H1 (cell line): ENCODE results near the gene MYH11. TPM values are rescaled to one million over a fixed set of nuclear protein-coding genes. Genes with fewer than 3 reads are reported as not detected.

ENCODE experiments used
- polyA plus RNA-seq, 7 experiments: library from polyadenylated mRNA; depleted of rRNA in 3 of 7; stranded (reverse) in 5 of 7; unstranded in 2 of 7; fragments of >200 nt in 5 of 7; fragments of 200-250 nt in 2 of 7; gene quantifications; 1 replicate in 5 of 7; 2 replicates in 1 of 7; 4 replicates in 1 of 7; pipeline versions ENCODE4 v1.2.1 to v1.2.3, GENCODE V29; 2011 to 2013; ENCODE audit warnings: missing spikeins in 2 of 7, mixed read lengths in 2 of 7
- total RNA-seq: library from RNA; stranded (reverse); fragmentation: NEBNext Ultra II Directional; extraction: Animal tissue kit (Norgen Biotek cat#: 25700); gene quantifications from 2 replicates; pipeline ENCODE4 v1.2.1, GENCODE V29; 2021
- TF ChIP-seq, protein P1 (sequence below): IDR thresholded peaks from 2 replicates; pipeline ENCODE4 v1.6.1; 2012; ENCODE audit warnings: low read length, inconsistent platforms

Gene MYH11
- total and polyA plus RNA-seq, 2 of the 8 experiments (the other 6 are each of a cell fraction or from before 2014, with no cell fraction given): 0.11 to 0.78 TPM

DNA sequence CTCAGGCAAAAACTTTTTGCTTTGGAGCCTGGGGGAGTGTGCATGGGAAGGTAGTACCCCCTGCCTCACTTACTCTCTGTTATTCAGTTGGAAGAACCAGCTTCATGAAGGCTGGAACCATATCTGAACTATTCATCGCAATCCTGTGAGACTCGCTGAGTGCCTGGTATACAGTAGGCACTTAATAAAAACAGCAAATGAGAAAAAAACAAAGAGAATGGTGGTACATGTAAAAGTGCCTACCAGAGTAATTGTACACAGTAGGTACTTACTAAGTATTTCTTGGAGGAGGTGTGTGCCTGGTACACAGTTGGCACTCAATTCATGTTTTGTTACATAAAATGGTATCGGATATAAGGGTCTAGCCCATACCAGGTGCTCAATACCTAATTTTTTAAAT lies 75.2 kb downstream of the MYH11 start (continued):
- TF ChIP-seq, protein P1, sequence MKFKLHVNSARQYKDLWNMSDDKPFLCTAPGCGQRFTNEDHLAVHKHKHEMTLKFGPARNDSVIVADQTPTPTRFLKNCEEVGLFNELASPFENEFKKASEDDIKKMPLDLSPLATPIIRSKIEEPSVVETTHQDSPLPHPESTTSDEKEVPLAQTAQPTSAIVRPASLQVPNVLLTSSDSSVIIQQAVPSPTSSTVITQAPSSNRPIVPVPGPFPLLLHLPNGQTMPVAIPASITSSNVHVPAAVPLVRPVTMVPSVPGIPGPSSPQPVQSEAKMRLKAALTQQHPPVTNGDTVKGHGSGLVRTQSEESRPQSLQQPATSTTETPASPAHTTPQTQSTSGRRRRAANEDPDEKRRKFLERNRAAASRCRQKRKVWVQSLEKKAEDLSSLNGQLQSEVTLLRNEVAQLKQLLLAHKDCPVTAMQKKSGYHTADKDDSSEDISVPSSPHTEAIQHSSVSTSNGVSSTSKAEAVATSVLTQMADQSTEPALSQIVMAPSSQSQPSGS: no peak
